ENCODE measurements around the gene LASP1.

GRCh38 chr17:38906460-38907228, 36.8 kb downstream of the LASP1 start:
- no peak for TF ChIP-seq CTCF (IDR thresholded peaks at IDR 0.05; ENCODE audit: low read depth, low read length)
- TF ChIP-seq POLR2A (IDR thresholded peaks at IDR 0.05; ENCODE audit: extremely low read depth, insufficient read length): no peak
